Activated B cell treated with CpG ODN at 0.5 μM for 24 hours (primary cell): Measurements from ENCODE around the gene XKR7. TPM values are rescaled to one million over a fixed set of nuclear protein-coding genes. Genes with fewer than 3 reads are reported as not detected.
A peak's percentile ranks its signal among the peaks of the same experiment; 100 is the strongest.

Experiments
- ATAC-seq: fragments of 200-7000 bp; cut with Tn5 transposase; one replicate; pipeline ENCODE4 v1.10.0; 2021; ENCODE audit warnings: low read depth, mild to moderate bottlenecking, moderate library complexity
- CTCF ChIA-PET: fragments of 350-600 bp; sonication (Branson Sonifier 250); formaldehyde crosslinking; loops from one replicate; lab custom pipeline; 2021; ENCODE audit warnings: antibody characterized with exemption; lab: Charles Lee
- POLR2A ChIA-PET: fragments of 350-600 bp; sonication (Branson Sonifier 250); formaldehyde crosslinking; loops from one replicate; lab custom pipeline; 2021; ENCODE audit warnings: antibody characterized with exemption; lab: Charles Lee
- DNase-seq: peaks from one replicate; pipeline ENCODE4 v3.0.0; 2022
- H3K27ac Mint-ChIP-seq: one replicate; pipeline ENCODE4 v1.8.0; 2020; ENCODE audit warnings: mixed read lengths
- H3K27me3 Mint-ChIP-seq: one replicate; pipeline ENCODE4 v1.8.0; 2021; ENCODE audit warnings: mixed read lengths
- H3K36me3 Mint-ChIP-seq: one replicate; pipeline ENCODE4 v1.8.0; 2021; ENCODE audit warnings: low read depth, mixed read lengths
- H3K4me1 Mint-ChIP-seq: one replicate; pipeline ENCODE4 v1.8.0; 2021; ENCODE audit warnings: mixed read lengths
- H3K4me3 Mint-ChIP-seq: one replicate; pipeline ENCODE4 v1.8.0; 2020; ENCODE audit warnings: mild to moderate bottlenecking, mixed read lengths
- H3K9me3 Mint-ChIP-seq: one replicate; pipeline ENCODE4 v1.8.0; 2020; ENCODE audit warnings: mixed read lengths
- CTCF ChIP-seq: fragments of 200-600 bp; IDR thresholded peaks from one replicate; pipeline ENCODE4 v1.8.0; 2022; ENCODE audit warnings: antibody characterized with exemption, mild to moderate bottlenecking
- intact Hi-C: fragments of 100-400 bp; cut with micrococcal nuclease; formaldehyde crosslinking; loops from one replicate; pipeline ENCODE4 v1.15.1; 2024
- total RNA-seq: library from RNA; stranded (reverse); gene quantifications from 2 replicates; pipeline ENCODE4 v1.2.3, GENCODE V29; 2022

The XKR7 gene
- total RNA-seq, 1 donor from 2014 or later = 0.04 TPM

- ChIA-PET CTCF (interaction anchor here (0.8 to 6.6 kb wide), 22 partner anchors 9 to 228 kb away, joined by 3 to 126 read pairs (median 5); no protein-coding TSS in a partner anchor), POLR2A (interaction anchor here (0.6 to 2.7 kb wide), 10 partner anchors 10 to 99 kb away, joined by 3 to 22 read pairs (median 4); no protein-coding TSS in a partner anchor)
- ATAC-seq (peak; percentile 99), DNase-seq (peak; percentile 99)
- H3K27me3 Mint-ChIP-seq = peaks cover 11% of the 10 kb centered on the region
- peak within 1 kb of the TSS; percentile 99 for H3K4me3 Mint-ChIP-seq
- intact Hi-C loops = loop anchor here (1.0 to 10.0 kb wide), 10 partner anchors 17 to 253 kb away; partner anchors contain the start of genes PLAGL2, POFUT1, TM9SF4 and XKR7
- H3K27ac Mint-ChIP-seq = peak within 1 kb of the TSS; percentile 95
- peak; percentile 51 for TF ChIP-seq CTCF
- no peaks in the 10 kb centered on the region for H3K9me3 Mint-ChIP-seq
- peaks cover 30% of the 10 kb centered on the region for H3K4me1 Mint-ChIP-seq
- H3K36me3 Mint-ChIP-seq = peaks cover 35% of the 10 kb centered on the region
Observed at GRCh38 chr20:31951530-31952453, 16.2 kb upstream of the XKR7 start, which contains the start of gene PDRG1. TSS of gene PDRG1 (minus strand) at chr20:31952046. CDS start at chr20:31951961, 85 bp downstream.

- no peak for TF ChIP-seq CTCF
- H3K27me3 Mint-ChIP-seq = peaks cover 11% of the 10 kb centered on the region
- no peak for DNase-seq
- POLR2A ChIA-PET = no interaction called here
- CTCF ChIA-PET = interaction anchor here (1.0 to 6.6 kb wide), 6 partner anchors 10 to 137 kb away, joined by 3 to 126 read pairs (median 12); no protein-coding TSS in a partner anchor
- H3K27ac Mint-ChIP-seq = no peak overlapping the region
- intact Hi-C loops = loop anchor here (2.0 to 10.0 kb wide), 3 partner anchors 93 to 251 kb away; partner anchors contain the start of genes PLAGL2, POFUT1 and TM9SF4
- no peak overlapping the region for H3K4me3 Mint-ChIP-seq
- H3K9me3 Mint-ChIP-seq = no peaks in the 10 kb centered on the region
- peaks cover 19% of the 10 kb centered on the region for H3K36me3 Mint-ChIP-seq
- peaks cover 30% of the 10 kb centered on the region for H3K4me1 Mint-ChIP-seq
- ATAC-seq = no peak
Observed at GRCh38 chr20:31953556-31954148, 14.3 kb upstream of the XKR7 start.

GRCh38 chr20:31954500-31954899, 13.5 kb upstream of the XKR7 start:
- intact Hi-C loops = loop anchor here (5.0 to 10.0 kb wide), 2 partner anchors 153 to 250 kb away; partner anchors contain the start of genes PLAGL2, POFUT1 and TM9SF4
- Mint-ChIP-seq H3K27ac (no peak overlapping the region), H3K4me1 (peaks cover 25% of the 10 kb centered on the region), H3K9me3 (no peaks in the 10 kb centered on the region), H3K4me3 (no peak overlapping the region), H3K27me3 (peaks cover 14% of the 10 kb centered on the region), H3K36me3 (peaks cover 13% of the 10 kb centered on the region)
- CTCF ChIA-PET = interaction anchor here (1.0 to 6.6 kb wide), 3 partner anchors 9 to 108 kb away, joined by 3 to 126 read pairs (median 14); no protein-coding TSS in a partner anchor
- POLR2A ChIA-PET = no interaction called here
- DNase-seq (no peak), ATAC-seq (no peak)
- no peak for TF ChIP-seq CTCF

- Mint-ChIP-seq H3K4me1 (peaks cover 5% of the 10 kb centered on the region), H3K27ac (no peak overlapping the region), H3K9me3 (no peaks in the 10 kb centered on the region), H3K4me3 (no peak overlapping the region), H3K27me3 (peaks cover 20% of the 10 kb centered on the region), H3K36me3 (peaks cover under 1% of the 10 kb centered on the region)
- DNase-seq = no peak
- TF ChIP-seq CTCF = no peak
- CTCF ChIA-PET = interaction anchor here (1.0 kb wide), 1 partner anchor 104 kb away, joined by 4 read pairs; no protein-coding TSS in a partner anchor
- POLR2A ChIA-PET = interaction anchor here (0.6 to 0.7 kb wide), 2 partner anchors 9 to 14 kb away, joined by 3 read pairs; no protein-coding TSS in a partner anchor
- intact Hi-C loops = loop anchor here (10.0 kb wide), 1 partner anchor 248 kb away; the partner anchor contains the start of genes PLAGL2 and POFUT1
- ATAC-seq = no peak
Observed at GRCh38 chr20:31956556-31957526, 11.1 kb upstream of the XKR7 start.
